SU-DHL-6 (cell line): ENCODE data around the gene ANXA3.

Experiments
- CTCF ChIP-seq: fragments of 200-600 bp; sonication (generic); IDR thresholded peaks from one replicate; pipeline ENCODE4 v1.5.1; 2017; ENCODE audit warnings: antibody characterized with exemption, mild to moderate bottlenecking, low read length, moderate library complexity; ENCODE audit not compliant: insufficient read depth, poor library complexity, severe bottlenecking
- EZH2phosphoT487 ChIP-seq: fragments of 200-600 bp; sonication (generic), shearing (Covaris generic); conservative IDR thresholded peaks from 2 replicates; pipeline ENCODE4 v1.6.1; 2018; ENCODE audit warnings: mild to moderate bottlenecking, antibody characterized with exemption, low read length, moderate library complexity, mixed read lengths

GRCh38 chr4:78524009-78524408 lies 27.6 kb upstream of the ANXA3 start:
- TF ChIP-seq CTCF = no peak
- TF ChIP-seq EZH2phosphoT487 = no peak
